Fibroblast of skin of left quadriceps (primary cell): ENCODE measurements around the gene TTC3.

ENCODE experiments used
- DNase-seq, 2 experiments: peaks; one replicate each; pipeline ENCODE4 v3.0.0-alpha.2; 2013; ENCODE audit warnings: low read depth in 2 of 2

The TTC3 gene

DNA sequence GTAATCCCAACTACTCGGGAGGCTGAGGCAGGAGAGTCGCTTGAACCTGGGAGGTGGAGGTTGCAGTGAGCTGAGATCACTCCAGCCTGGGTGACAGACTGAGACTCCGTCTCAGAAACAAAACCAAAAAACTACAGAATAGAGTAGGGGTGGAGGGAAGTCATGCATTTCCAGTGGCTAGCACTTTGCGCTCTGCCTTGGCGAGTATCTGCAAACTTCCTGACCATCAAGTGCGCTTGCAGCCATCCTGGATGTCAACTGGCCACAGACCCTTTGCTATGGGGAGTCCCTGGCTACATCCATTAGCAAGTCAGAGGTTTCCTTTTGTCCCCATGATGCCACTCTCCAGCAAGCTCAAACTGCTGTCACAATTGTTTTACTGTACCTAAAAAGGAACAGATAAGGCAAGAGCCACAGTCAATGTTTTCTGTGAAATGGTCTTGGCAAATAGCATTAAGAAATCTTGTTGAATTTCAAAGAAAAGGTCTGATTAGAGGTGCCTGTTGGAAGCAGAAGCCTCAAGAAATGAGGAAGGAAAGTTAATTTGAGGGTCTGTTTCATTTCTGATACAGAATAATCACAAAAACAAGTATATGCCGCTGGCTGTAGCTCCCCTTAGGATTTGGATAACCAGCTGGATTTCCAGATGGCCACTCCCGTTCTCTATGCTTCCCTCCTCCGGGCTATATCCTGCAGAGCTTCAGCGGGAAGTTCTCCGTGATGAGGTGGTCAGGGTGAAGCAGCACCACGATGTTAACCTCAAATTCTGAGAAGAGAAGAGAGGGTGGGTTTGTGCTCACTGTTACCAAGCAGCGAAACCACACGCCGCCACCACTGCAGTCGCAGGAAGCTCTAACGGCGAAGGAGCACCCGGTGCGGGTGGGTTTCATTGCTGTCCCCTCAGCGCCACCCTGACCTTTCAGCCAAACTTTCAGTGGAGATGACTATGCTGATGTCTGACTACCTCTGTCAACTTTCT lies 152.1 kb downstream of the TTC3 start:
- DNase-seq: no peak

DNA sequence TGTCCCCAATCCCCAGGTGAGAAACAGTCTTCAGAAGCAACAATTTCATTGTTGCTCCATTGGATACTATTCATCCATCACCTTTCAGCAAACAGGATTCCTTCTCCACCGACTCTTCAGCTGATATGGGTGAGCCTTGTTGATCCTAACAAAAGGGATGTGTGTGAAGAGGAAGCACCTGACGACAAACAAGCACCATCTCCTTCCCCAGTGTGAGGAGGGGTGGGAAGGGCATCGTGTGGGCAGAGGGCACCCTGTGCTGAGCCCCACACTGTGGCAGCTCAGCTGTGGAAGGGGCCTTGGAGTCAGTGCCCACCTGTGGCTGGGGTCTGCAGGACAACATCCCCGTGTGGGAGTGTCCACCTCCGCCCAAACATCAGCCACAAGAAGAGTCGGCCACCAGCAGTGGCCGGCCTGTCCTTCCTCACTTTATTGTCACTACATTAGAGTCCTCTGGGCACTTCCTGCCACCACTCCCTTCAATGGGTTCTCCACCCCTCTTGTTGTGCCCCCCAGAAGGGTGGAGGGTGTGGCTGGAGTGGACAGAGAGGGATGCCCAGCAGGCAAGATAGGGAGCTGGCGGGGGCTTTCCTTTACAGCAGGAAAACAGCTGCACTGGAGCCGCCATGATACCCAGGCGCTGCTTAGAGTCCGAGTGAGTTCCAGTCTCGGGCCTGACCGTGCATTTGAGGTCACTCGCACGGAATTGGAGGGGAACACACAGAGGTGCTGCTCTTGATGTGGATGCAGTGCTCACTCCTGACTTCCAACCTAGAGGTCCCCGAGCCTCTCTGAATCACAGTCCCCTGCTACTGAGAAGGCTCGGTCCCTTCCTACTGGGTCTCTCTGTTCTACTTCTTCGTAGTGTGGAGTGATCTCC lies 153.2 kb downstream of the TTC3 start:
- no peak for DNase-seq

DNA sequence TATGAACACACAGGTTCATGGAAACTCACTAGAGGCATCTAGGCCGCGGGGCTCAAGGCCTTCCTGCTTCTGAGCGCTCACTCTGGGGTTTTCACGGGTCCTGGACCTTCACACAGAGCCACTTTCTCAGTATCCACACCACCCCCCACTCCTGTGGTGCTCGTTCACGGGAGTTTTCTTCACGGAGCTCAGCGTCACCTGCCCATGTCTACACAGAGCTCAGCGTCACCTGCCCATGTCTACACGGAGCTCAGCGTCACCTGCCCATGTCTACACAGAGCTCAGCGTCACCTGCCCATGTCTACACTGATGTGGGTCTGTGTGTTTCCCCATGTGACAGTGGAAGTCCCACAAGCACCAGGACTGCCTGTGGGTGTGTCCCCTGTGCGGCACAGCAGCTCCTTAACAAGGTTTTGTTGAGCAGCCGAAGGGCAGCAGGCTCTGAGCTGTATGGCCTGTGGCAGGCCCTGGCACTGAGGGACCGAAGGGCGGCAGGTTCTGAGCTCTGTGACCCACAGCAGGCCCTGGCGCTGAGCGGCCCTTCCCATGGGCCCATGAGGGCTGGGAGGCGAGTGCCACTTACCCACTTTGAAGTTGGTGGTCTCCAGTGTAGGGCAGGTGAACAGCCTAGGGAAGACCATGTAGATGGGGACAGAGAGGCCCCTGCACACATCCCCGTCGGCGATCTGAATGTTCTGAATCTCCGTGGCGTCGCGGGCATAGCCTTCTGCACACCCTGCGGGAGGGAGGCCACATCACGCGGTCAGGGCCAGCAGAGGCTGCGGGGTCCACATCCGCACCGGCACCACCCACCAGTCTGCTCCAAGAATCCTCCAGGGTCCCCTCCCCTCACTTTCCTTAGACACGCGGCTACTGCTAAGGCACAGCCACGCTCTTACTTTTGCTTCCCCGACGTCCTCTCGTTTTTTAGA lies 154.3 kb downstream of the TTC3 start:
- DNase-seq: no peak

DNA sequence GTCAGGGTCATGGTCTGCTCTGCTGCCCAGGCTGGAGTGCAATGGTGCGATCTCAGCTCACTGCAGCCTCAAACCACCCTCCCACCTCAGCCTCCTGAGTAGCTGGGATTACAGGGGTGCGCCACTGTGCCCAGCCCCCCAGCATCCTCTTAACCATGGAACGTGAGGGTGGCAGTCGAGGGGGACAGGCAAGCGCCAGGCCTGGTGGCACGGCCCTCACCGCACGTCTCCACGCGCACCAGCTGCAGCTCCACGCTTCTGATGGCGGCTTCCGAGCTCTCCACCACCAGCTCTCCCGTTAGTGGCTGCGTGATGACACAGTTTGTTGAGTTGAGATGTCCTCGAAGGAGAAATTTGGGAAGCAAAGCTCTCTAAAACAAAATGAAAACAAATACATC lies 154.9 kb downstream of the TTC3 start:
- no peak for DNase-seq

DNA sequence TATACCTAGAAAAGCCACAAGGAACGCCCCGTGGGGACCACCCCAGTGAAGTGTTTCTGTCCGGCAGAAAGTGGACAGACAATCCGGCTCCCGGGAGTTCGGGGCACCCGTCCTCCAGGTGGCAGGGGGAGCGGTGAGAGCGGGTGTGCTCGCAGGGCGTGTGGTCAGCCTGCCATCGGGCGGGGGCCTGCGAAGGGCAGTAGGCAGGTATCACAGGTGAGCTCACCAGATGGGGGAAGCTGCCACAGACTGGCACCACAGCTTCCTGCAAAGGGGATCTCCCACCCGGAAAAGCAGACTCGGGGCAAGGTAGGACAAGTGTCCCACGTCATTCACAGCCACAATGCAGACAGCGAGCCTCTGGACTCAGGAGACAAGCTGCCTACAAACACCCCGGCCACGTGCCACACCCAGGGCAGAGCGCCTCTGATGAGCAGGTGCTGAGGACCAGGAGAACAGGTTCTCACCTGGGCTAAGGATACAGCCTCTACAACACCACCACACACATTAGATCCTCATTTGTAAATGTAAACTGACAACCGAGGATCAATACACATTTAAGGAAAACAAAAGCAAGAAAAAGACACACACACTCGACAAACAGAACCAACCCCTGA lies 157.7 kb downstream of the TTC3 start:
- DNase-seq: no peak

DNA sequence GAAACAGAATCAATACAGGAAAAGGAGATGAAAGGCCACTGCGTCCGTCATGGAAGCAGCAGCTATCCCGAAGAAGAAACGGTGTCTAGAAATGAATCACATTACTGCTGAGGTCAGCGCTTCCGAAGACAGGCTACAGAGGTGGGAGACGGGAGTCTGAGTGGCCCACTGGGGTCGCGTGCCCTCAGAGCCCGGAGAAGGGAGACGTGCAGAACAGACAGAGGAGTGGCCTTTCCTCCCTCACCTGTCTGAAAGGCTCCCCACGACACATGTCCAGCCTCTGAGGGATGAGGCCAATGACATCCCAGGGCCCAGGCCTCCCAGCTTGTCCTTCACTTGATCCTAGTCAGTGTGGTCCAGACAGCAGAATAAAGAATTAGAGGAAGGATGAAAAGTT lies 158.2 kb downstream of the TTC3 start:
- DNase-seq: no peak

DNA sequence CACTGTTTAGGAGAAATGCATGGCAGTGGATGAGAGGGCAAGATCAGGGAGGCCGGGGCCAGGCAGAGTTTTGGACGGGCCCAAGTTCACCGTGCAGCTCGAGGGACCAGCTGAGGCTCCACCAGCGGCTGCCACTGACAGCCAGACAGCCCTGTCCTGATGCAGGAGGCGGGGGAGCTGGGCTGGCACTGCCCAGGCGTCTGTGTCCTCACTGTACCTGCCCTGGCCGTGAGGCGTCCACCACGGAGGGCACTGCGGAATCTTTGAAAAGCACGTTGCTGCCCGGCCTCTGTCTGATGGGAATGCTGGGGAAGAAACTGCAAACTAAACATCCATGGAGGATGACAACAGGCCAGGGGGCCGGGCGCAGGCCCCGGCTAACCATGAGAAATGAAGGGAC lies 158.6 kb downstream of the TTC3 start:
- DNase-seq: no peak

DNA sequence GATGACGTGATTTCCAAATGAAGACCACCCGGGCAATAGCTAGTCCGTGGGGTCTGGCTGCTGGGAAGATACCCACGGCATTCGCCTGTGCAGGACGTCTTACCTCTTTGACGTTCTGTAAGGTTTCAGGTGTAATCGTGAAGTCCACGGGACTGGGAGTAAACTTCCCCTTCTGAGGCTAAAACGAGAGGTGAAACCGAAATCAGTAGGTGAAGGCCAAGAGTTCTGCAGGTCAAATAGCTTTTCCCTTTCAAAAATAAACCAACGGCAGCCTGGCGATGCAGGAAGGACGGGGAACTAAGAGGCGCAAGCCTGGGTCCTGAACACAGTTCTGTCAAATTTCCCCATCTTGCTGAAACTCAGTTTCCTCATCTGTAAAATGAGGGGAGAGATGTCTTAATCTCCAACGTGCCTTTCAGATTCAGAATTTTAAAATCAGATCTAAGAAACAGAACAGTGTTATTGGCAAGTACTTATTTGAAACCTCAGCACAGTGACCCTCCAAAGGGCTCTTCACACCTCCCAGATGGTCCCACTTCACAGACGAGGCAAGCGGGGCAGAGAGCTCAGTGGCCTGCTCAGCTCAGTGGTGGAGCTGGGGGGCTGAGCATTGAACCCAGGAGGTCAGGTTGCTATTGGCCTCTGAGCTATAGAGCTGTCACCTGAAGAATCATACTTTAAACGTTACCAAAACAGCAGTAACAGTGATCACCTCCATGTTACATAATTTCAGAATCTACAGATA lies 159.4 kb downstream of the TTC3 start:
- DNase-seq: no peak

DNA sequence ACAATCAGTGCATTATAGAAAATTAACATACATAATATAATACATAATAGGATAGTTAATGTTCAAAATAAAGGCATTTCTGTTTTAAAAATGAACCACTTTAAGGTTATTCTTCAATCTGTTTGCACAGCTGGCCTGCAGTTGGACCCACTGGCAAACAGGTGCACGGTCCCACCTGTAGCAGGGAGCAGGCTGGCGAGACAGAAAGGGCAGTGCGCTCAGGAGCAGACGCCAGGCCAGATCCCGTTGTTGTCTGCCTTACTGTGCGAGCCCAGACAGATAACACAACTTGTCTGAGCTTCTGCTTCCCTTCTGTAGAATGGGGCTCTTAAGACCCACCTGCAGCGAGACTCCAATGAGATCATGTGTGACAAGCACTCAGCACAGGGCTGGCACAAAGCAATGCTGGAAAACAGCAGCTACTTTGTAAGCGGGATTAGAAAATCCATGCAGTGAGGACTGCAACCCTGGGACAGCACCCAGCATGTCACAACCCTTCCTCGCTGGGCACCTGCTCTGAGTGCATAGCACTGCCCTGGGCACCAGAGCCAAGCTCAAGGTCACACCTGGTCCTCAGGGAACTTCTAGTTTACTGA lies 160.6 kb downstream of the TTC3 start:
- no peak for DNase-seq

DNA sequence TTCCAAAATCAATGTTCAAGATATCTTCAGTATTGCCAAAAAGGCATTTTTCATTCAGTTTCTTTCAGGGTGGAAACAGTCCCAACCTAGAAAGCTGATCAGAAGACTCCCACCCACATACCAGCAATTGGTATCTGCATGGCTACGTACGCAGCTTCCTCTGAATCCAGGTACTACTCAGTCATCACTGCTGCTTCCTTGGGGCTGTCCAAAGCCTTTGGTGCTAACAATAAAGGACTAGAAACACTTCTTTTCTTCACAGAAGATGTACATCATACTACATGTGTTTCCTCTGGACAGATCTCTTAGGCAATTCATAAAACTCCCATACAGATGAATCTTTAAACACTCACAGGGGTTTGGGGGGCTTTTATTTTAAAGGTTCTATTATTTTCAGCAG lies 164.3 kb downstream of the TTC3 start:
- DNase-seq: no peak

DNA sequence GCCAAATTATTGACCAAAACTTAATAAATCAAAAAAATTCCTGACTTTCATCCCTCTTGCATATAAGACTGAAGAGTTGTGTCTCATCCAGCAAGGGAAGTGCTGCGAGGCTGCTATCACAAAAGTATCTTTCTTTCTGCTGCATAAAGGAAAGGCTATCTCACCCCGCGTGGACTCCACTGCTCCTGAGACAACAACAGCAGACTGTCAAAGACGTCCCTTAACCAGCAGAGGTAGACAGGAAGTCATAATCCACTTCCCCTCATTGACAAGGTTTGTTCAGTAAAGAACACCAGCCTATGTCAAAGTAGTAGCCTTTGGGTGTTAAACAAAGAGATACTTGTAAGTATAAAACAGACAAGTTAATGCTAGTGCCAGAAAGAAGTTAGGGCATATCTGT lies 164.7 kb downstream of the TTC3 start:
- DNase-seq: no peak

DNA sequence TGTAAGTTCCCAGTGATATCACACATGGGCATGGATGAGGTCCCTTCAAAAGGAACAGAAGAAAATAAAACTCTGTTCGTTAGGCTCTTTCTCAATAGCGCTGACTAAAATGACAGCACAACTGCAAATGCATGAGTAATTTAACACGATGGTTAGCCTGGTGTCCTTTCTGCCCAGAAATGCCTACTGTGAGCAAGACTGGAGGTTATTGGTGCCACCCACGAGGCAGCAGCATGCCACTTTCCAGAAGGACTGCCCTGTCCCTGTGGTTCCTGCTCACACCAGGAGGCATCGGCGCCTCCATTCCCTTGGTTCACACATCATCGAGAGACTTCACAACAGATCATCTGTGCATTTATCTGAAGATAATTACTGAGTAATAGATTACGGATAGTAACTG lies 167.9 kb downstream of the TTC3 start:
- no peak for DNase-seq

DNA sequence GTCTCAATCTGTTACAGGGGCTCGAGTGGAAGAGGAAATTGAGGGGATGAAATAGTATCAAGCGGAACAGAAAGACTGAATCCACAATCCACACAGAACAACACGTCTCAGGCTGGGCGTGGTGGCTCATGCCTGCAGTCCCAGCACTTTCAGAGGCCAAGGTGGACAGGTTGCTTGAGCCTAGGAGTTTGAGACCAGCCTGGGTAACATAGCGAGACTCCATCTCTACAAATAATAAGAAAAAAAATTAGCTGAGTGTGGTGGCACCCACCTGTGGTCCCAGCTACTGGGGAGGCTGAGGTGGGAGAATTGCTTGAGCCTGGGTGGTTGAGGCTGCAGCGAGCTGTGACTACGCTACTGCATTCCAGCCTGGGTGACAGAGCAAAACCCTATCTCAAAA lies 168.4 kb downstream of the TTC3 start:
- no peak for DNase-seq

DNA sequence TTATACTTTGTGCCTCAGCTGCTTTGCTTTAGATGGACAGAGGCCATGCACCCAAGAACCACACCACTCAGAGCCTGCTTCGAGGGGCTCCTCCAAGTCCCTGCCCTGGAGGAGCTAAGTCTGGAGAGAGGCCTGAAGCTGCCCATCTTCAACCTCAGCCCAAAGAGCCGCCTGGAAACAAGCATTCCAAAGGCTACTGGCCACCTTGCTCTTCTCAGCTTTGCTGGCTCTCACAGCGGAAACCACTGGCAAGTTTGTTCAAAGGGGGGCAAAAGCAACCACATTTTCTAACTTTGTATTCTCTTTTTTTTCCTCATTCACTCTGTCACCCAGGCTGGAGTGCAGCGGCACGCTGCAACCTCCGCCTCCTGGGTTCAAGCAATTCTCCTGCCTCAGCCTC lies 170.9 kb downstream of the TTC3 start:
- no peak for DNase-seq

DNA sequence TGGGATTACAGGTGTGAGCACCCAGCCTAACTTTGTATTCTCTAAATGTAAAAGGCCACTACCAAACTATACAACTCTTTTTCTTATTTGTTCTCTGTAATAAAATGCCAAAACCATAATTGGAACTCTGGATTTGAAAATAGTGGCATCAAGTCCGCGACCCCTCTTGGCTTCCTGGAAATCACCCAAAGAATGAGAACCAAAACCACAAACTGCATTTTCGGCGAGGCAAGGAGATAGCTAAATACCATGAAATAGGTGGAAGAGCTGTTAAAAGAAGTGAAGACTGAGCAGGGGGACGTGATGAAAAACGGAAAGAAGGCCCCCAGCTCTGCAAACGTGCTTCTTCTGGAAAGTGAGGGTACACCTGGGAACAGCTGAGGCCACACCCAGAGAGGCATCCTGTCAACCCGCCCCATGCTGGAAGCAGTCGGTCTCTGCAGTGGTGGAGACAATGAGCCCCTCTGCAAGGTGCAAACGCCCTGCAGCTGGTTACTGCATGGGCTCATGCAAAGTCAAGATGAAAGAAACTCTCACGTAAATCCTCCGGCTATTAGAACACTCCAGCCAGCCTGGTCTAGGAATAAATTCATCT lies 171.5 kb downstream of the TTC3 start:
- DNase-seq: no peak

DNA sequence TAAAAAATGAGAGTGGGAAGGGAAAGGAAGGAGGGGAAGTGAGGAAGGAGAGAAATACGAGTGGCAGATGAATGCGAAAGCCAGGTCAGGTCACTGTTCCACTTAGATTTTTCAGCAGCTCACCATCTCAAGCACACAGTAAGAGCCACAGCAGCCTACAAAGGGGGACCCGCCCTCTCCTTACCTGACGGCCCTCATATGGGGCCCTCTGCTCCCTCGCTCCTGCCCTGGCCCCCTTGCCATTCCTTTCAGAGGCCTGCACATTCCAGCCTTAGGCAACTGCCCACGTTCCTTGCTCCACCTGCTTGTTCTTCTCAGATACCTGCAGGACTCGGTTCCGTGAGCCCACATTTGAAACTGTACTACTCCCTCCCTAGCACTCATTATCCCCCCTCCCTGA lies 172.1 kb downstream of the TTC3 start:
- DNase-seq: no peak

DNA sequence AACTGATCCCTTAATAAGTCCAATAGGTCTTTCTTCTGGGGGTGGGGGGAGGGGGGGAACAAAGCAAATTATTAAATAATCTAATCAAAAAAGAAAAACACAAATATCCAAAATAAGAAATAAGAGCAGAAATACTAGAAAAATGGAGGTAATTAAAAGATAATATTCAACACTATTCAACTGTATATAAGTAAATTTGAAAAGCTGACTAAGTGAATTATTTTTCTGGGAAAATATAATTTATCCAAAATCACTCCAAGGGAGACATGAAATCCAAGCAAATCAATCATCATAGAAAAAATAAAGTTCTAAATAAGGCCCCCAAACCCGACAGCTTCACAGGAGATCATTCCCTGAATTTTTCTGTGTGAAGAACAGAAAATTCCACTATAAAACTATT lies 175.2 kb downstream of the TTC3 start:
- DNase-seq: no peak

DNA sequence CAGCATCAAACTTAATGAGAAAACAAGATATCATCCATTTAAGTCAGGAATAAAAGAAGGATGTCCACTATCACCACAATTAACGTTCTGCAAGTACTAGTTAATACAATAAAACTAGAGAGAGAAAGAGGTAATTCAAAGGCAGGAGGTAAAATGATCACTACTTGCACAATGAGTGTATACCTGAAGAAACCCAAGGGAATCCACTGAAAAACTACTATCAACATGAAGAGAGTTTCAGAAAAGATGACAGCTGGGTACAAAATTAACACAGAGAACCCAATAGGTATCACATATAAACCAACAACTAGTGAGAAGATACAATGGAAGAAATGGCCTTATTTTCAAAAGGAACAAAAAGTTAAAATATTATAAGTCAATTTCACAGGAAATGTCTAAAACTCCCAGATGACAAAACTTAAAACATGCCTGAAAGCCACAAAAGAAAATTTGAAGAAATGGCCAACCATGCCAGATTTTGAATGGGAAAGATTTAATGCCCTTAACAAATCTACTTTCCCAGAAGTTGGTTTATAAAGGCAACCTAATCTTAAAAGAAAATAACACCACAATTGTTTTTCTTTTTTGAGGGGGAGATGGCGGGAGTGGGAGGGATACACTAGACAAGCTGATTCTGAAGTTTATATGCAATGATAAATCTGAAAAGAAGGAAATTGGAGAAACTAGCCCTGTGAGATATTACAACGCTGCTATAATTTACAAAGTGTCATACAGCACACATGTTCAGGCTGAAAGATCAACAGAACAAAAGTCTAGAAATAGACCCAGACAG lies 176.3 kb downstream of the TTC3 start:
- DNase-seq: no peak

DNA sequence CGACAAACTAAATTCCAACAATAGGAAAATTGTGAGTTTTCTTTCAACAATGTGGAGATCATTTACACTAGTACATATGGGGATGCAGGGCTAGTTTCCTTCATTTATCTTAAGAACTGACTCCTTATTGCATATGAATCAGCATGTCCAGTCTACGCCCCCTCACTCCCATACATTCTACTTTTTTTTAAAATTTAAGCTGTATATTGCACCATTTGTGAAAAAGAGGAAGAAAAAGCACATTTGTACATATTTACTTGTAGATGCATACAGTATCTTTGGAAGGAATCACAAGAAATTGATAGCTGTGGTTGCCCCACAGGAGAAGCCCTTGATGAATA lies 178.2 kb downstream of the TTC3 start:
- DNase-seq: no peak
